ENCODE measurements around the gene PFKFB4. TPM values are rescaled to one million over a fixed set of nuclear protein-coding genes. Genes with fewer than 3 reads are reported as not detected.
"Not testable (repeated sequence)": the region's sequence is repeated elsewhere in the genome, so short reads cannot be mapped to it uniquely, and the experiment has no call there.

Gene PFKFB4
- total and polyA plus RNA-seq, 10 of the 15 experiments (the other 5 are each of a cell fraction or from before 2014, with no cell fraction given), result 0.37 to 89.1 (median 5.2) TPM

DNA sequence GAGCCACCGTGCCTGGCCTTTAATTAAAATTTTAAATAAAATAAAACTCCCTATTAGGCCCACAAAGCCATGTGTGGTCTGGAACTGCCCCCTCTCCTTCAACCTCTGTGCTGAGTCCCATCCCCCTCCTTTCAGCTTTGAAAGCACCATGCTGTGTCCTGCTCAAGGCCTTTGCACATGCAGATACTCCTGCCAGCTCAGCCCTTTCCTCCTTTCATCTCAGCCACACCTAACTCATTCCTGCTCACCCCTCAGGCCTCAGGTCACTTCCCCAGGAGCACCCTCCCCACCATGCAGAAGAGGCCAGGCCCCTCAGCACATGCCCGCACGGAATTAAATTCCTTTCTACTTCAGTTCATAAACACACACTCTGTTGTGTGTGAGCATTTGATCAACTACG is 82.0 kb downstream of the PFKFB4 start:
- no peaks in the 10 kb centered on the region for H3K36me3 ChIP-seq (ENCODE audit: control insufficient read depth in 2 of 2, insufficient read depth in 2 of 2, low read length in 1 of 2)
- peaks cover 27% of the 10 kb centered on the region for H3K79me2 ChIP-seq (ENCODE audit: control insufficient read depth, insufficient read depth, low read length)
- H2AFZ ChIP-seq (ENCODE audit: control insufficient read depth, low read depth, low read length), result no peak overlapping the region
- no peak overlapping the region for H3K4me3 ChIP-seq
- ChIA-PET POLR2A (interaction anchor here (2.5 kb wide), 1 partner anchor 35 kb away, joined by 8 read pairs; the partner anchor contains the start of genes CCDC51 and TMA7), SMC1A (ENCODE audit: uncharacterized antibody, unreplicated experiment) (interaction anchor here (2.7 kb wide), 1 partner anchor 38 kb away, joined by 16 read pairs; no protein-coding TSS in a partner anchor), RAD21 (ENCODE audit: unreplicated experiment) (no interaction called here), CTCF (interaction anchor here (1.1 to 2.6 kb wide), 6 partner anchors 13 to 161 kb away, joined by 3 to 23 read pairs (median 5); partner anchors contain the start of gene SLC26A6)
- DNase-seq (ENCODE audit: low read depth, low spot score) (no peak), FAIRE-seq (no peak), ATAC-seq (no peak)
- H3K4me1 ChIP-seq (ENCODE audit: control insufficient read depth, insufficient read depth, low read length), result peaks cover 33% of the 10 kb centered on the region
- H3K4me2 ChIP-seq (ENCODE audit: control insufficient read depth, insufficient read depth), result no peak overlapping the region
- no peaks in the 10 kb centered on the region for H4K20me1 ChIP-seq (ENCODE audit: control insufficient read depth, insufficient read depth)
- no peaks in the 10 kb centered on the region for H3K27me3 ChIP-seq (replicated peaks in 1 of 2; ENCODE audit: control insufficient read depth in 2 of 2, insufficient read depth in 2 of 2, low read length in 1 of 2)
- intact Hi-C loops (cut with micrococcal nuclease; ENCODE audit: unreplicated experiment), result no loop called here
- H3K27ac ChIP-seq (ENCODE audit: control insufficient read depth, insufficient read depth), result no peak overlapping the region
- 89% methylated on average over 4 of the region's 4 CpGs for WGBS (ENCODE audit: insufficient coverage, insufficient replicate concordance, low lambda C conversion rate, missing lambda C conversion rate)
- no TSS peak for BruUV-seq (replicated peaks)
- no peaks in the 10 kb centered on the region for H3K9me3 ChIP-seq (replicated peaks; ENCODE audit: control insufficient read depth, insufficient read depth, low read length)
- in situ Hi-C loops (cut with MboI), result no loop called here
- no peak overlapping the region for H3K9ac ChIP-seq (ENCODE audit: control insufficient read depth, insufficient read depth, low read length)
- TF ChIP-seq NFYB (IDR thresholded peaks at IDR 0.05; ENCODE audit: insufficient read depth, low read depth, low read length), result no peak
- TF ChIP-seq ZSCAN29 (IDR thresholded peaks at IDR 0.05), result no peak
- TF ChIP-seq, protein P1, sequence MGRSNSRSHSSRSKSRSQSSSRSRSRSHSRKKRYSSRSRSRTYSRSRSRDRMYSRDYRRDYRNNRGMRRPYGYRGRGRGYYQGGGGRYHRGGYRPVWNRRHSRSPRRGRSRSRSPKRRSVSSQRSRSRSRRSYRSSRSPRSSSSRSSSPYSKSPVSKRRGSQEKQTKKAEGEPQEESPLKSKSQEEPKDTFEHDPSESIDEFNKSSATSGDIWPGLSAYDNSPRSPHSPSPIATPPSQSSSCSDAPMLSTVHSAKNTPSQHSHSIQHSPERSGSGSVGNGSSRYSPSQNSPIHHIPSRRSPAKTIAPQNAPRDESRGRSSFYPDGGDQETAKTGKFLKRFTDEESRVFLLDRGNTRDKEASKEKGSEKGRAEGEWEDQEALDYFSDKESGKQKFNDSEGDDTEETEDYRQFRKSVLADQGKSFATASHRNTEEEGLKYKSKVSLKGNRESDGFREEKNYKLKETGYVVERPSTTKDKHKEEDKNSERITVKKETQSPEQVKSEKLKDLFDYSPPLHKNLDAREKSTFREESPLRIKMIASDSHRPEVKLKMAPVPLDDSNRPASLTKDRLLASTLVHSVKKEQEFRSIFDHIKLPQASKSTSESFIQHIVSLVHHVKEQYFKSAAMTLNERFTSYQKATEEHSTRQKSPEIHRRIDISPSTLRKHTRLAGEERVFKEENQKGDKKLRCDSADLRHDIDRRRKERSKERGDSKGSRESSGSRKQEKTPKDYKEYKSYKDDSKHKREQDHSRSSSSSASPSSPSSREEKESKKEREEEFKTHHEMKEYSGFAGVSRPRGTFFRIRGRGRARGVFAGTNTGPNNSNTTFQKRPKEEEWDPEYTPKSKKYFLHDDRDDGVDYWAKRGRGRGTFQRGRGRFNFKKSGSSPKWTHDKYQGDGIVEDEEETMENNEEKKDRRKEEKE (IDR thresholded peaks at IDR 0.05), result no peak
- no peak for TF ChIP-seq POLR2AphosphoS5 (IDR thresholded peaks at IDR 0.05; ENCODE audit: low read length)
- no peak for TF ChIP-seq SRF (IDR thresholded peaks at IDR 0.05; ENCODE audit: low read depth in 2 of 2, low read length in 2 of 2)
- no peak for TF ChIP-seq CBX5 (IDR thresholded peaks at IDR 0.05; ENCODE audit: low read depth)

GRCh38 chr3:48474031-48474430 is 82.6 kb downstream of the PFKFB4 start:
- H3K9me3 ChIP-seq (replicated peaks; ENCODE audit: control insufficient read depth, insufficient read depth, low read length); H3K27me3 ChIP-seq (replicated peaks in 1 of 2; ENCODE audit: control insufficient read depth in 2 of 2, insufficient read depth in 2 of 2, low read length in 1 of 2); in situ Hi-C loops (cut with MboI); H3K36me3 ChIP-seq (ENCODE audit: control insufficient read depth in 2 of 2, insufficient read depth in 2 of 2, low read length in 1 of 2); H3K9ac ChIP-seq (ENCODE audit: control insufficient read depth, insufficient read depth, low read length); H2AFZ ChIP-seq (ENCODE audit: control insufficient read depth, low read depth, low read length); H3K4me2 ChIP-seq (ENCODE audit: control insufficient read depth, insufficient read depth); intact Hi-C loops (cut with micrococcal nuclease; ENCODE audit: unreplicated experiment); H4K20me1 ChIP-seq (ENCODE audit: control insufficient read depth, insufficient read depth); H3K27ac ChIP-seq (ENCODE audit: control insufficient read depth, insufficient read depth); H3K4me3 ChIP-seq; BruUV-seq (replicated peaks); FAIRE-seq; ATAC-seq; DNase-seq (ENCODE audit: low read depth, low spot score): not testable (repeated sequence)
- Histone ChIP-seq H3K79me2 (ENCODE audit: control insufficient read depth, insufficient read depth, low read length) (peaks cover 33% of the 10 kb centered on the region), H3K4me1 (ENCODE audit: control insufficient read depth, insufficient read depth, low read length) (peaks cover 30% of the 10 kb centered on the region)
- ChIA-PET SMC1A (ENCODE audit: uncharacterized antibody, unreplicated experiment) (interaction anchor here (0.8 to 3.4 kb wide), 10 partner anchors 9 to 79 kb away, joined by 3 to 16 read pairs (median 5); no protein-coding TSS in a partner anchor), CTCF (interaction anchor here (0.9 to 3.1 kb wide), 13 partner anchors 12 to 161 kb away, joined by 3 to 37 read pairs (median 5); partner anchors contain the start of genes SHISA5 and SLC26A6), POLR2A (interaction anchor here (0.6 to 10.0 kb wide), 11 partner anchors 11 to 996 kb away, joined by 3 to 91 read pairs (median 6); partner anchors contain the start of genes ATRIP, CCDC51, PFKFB4 and TMA7), RAD21 (ENCODE audit: unreplicated experiment) (interaction anchor here (1.0 to 2.4 kb wide), 8 partner anchors 31 to 82 kb away, joined by 4 to 23 read pairs (median 10); partner anchors contain the start of genes CCDC51, PFKFB4 and TMA7)
- WGBS (ENCODE audit: insufficient coverage, insufficient replicate concordance, low lambda C conversion rate, missing lambda C conversion rate), result 100% methylated on average over 4 of the region's 4 CpGs
